ENCODE data around the gene COL6A1.

The COL6A1 gene

GRCh38 chr21:46048926-46049889 is 67.6 kb downstream of the COL6A1 start:
- H3K4me3 ChIP-seq (ENCODE audit: low read depth in 1 of 2, low read length in 2 of 2) = no peak overlapping the region
- ATAC-seq (ENCODE audit: insufficient read depth, low read depth) (no peak), DNase-seq (no peak)
- H3K4me2 ChIP-seq (ENCODE audit: insufficient read depth, low read length) = no peak overlapping the region
- no peaks in the 10 kb centered on the region for H4K20me1 ChIP-seq (ENCODE audit: insufficient read depth, low read length)
- H3K4me1 ChIP-seq (ENCODE audit: insufficient read depth, low read length) = no peaks in the 10 kb centered on the region
- no peaks in the 10 kb centered on the region for H3K79me2 ChIP-seq (ENCODE audit: insufficient read depth, low read length)
- H2AFZ ChIP-seq (ENCODE audit: low read depth, low read length) = no peak overlapping the region
- no peaks in the 10 kb centered on the region for H3K36me3 ChIP-seq (ENCODE audit: insufficient read depth, low read length)
- no peaks in the 10 kb centered on the region for H3K27me3 ChIP-seq (ENCODE audit: insufficient read depth, low read length, poor library complexity)
- H3K9ac ChIP-seq (ENCODE audit: low read depth, low read length) = no peak overlapping the region
- no peaks in the 10 kb centered on the region for H3K9me3 ChIP-seq (ENCODE audit: insufficient read depth, low read length, severe bottlenecking)
- no peak overlapping the region for H3K27ac ChIP-seq (ENCODE audit: low read length)
- no peak for TF ChIP-seq EZH2 (IDR thresholded peaks at IDR 0.05; ENCODE audit: borderline replicate concordance, low read depth, low read length, severe bottlenecking)
- TF ChIP-seq CTCF (IDR thresholded peaks at IDR 0.05; ENCODE audit: borderline replicate concordance, extremely low read depth, low read length, poor library complexity, severe bottlenecking) = no peak

GRCh38 chr21:46049890-46050667 is 68.5 kb downstream of the COL6A1 start:
- H3K9ac ChIP-seq (ENCODE audit: low read depth, low read length) = no peak overlapping the region
- no peaks in the 10 kb centered on the region for H3K27me3 ChIP-seq (ENCODE audit: insufficient read depth, low read length, poor library complexity)
- H3K4me3 ChIP-seq (ENCODE audit: low read depth in 1 of 2, low read length in 2 of 2) = no peak overlapping the region
- H2AFZ ChIP-seq (ENCODE audit: low read depth, low read length) = no peak overlapping the region
- H3K36me3 ChIP-seq (ENCODE audit: insufficient read depth, low read length) = no peaks in the 10 kb centered on the region
- H3K27ac ChIP-seq (ENCODE audit: low read length) = no peak overlapping the region
- DNase-seq = no peak
- no peaks in the 10 kb centered on the region for H3K9me3 ChIP-seq (ENCODE audit: insufficient read depth, low read length, severe bottlenecking)
- no peak for TF ChIP-seq EZH2 (IDR thresholded peaks at IDR 0.05; ENCODE audit: borderline replicate concordance, low read depth, low read length, severe bottlenecking)
- TF ChIP-seq CTCF (IDR thresholded peaks at IDR 0.05; ENCODE audit: borderline replicate concordance, extremely low read depth, low read length, poor library complexity, severe bottlenecking) = no peak
- H3K79me2 ChIP-seq (ENCODE audit: insufficient read depth, low read length) = no peaks in the 10 kb centered on the region
- peaks cover 2% of the 10 kb centered on the region for H4K20me1 ChIP-seq (ENCODE audit: insufficient read depth, low read length)
- no peak overlapping the region for H3K4me2 ChIP-seq (ENCODE audit: insufficient read depth, low read length)
- no peak for ATAC-seq (ENCODE audit: insufficient read depth, low read depth)
- no peaks in the 10 kb centered on the region for H3K4me1 ChIP-seq (ENCODE audit: insufficient read depth, low read length)

GRCh38 chr21:46050668-46051378 is 69.3 kb downstream of the COL6A1 start:
- Histone ChIP-seq H3K4me1 (ENCODE audit: insufficient read depth, low read length) (no peaks in the 10 kb centered on the region), H4K20me1 (ENCODE audit: insufficient read depth, low read length) (peaks cover 5% of the 10 kb centered on the region), H2AFZ (ENCODE audit: low read depth, low read length) (no peak overlapping the region), H3K27me3 (ENCODE audit: insufficient read depth, low read length, poor library complexity) (no peaks in the 10 kb centered on the region), H3K79me2 (ENCODE audit: insufficient read depth, low read length) (no peaks in the 10 kb centered on the region), H3K4me2 (ENCODE audit: insufficient read depth, low read length) (no peak overlapping the region), H3K36me3 (ENCODE audit: insufficient read depth, low read length) (no peaks in the 10 kb centered on the region), H3K9me3 (ENCODE audit: insufficient read depth, low read length, severe bottlenecking) (no peaks in the 10 kb centered on the region), H3K27ac (ENCODE audit: low read length) (no peak overlapping the region), H3K9ac (ENCODE audit: low read depth, low read length) (no peak overlapping the region), H3K4me3 (ENCODE audit: low read depth in 1 of 2, low read length in 2 of 2) (no peak overlapping the region)
- TF ChIP-seq EZH2 (IDR thresholded peaks at IDR 0.05; ENCODE audit: borderline replicate concordance, low read depth, low read length, severe bottlenecking) (no peak), CTCF (IDR thresholded peaks at IDR 0.05; ENCODE audit: borderline replicate concordance, extremely low read depth, low read length, poor library complexity, severe bottlenecking) (no peak)
- ATAC-seq (ENCODE audit: insufficient read depth, low read depth) = no peak
- no peak for DNase-seq
